H1 (cell line): Measurements from ENCODE around the gene H2AZ2. TPM values are rescaled to one million over a fixed set of nuclear protein-coding genes. Genes with fewer than 3 reads are reported as not detected.

Source experiments
- CTCF ChIA-PET: fragments of 300-600 bp; sonication (Branson Sonifier 250); formaldehyde crosslinking; loops from one replicate; lab custom pipeline; 2021; ENCODE audit not compliant: partially characterized antibody; lab: Charles Lee
- POLR2A ChIA-PET: fragments of 300-600 bp; sonication (Branson Sonifier 250); formaldehyde crosslinking; loops from one replicate; lab custom pipeline; 2021; ENCODE audit warnings: inconsistent platforms; ENCODE audit not compliant: partially characterized antibody; lab: Charles Lee
- DNase-seq, 2 experiments: peaks; one replicate each; pipeline versions ENCODE4 v3.0.0 to v3.0.0-alpha.2; 2010 to 2022; ENCODE audit warnings: low spot score in 2 of 2, low read depth in 1 of 2, mixed read lengths in 1 of 2
- FAIRE-seq: peaks from 2 replicates; lab custom pipeline; 2011; peaks lifted over from hg19 to GRCh38; lab: Jason Lieb, UNC
- H2AFZ ChIP-seq: 2 replicates; pipeline ENCODE4 v1.8.1; 2012; ENCODE audit warnings: low read length, inconsistent platforms
- H2AK5ac ChIP-seq: 2 replicates; pipeline ENCODE4 v1.6.1; 2013; ENCODE audit warnings: low read depth, low read length
- H2BK120ac ChIP-seq: replicated peaks from 2 replicates; pipeline ENCODE3; 2013; ENCODE audit warnings: low read depth, low read length, inconsistent platforms
- H2BK12ac ChIP-seq: 2 replicates; pipeline ENCODE4 v1.6.1; 2013; ENCODE audit warnings: low read depth, low read length
- H2BK15ac ChIP-seq: 2 replicates; pipeline ENCODE4 v1.6.1; 2013; ENCODE audit warnings: low read length
- H2BK20ac ChIP-seq: 2 replicates; pipeline ENCODE4 v1.6.1; 2013; ENCODE audit warnings: low read length
- H2BK5ac ChIP-seq: 2 replicates; pipeline ENCODE4 v1.6.1; 2013; ENCODE audit warnings: low read depth, low read length
- H3K14ac ChIP-seq: 2 replicates; pipeline ENCODE4 v1.6.1; 2013; ENCODE audit warnings: inconsistent platforms; ENCODE audit not compliant: insufficient read length
- H3K18ac ChIP-seq: 2 replicates; pipeline ENCODE4 v1.6.1; 2013; ENCODE audit warnings: low read length; ENCODE audit errors: extremely low read depth
- H3K23ac ChIP-seq: 2 replicates; pipeline ENCODE4 v1.6.1; 2013; ENCODE audit warnings: inconsistent platforms; ENCODE audit not compliant: insufficient read length
- H3K23me2 ChIP-seq: 2 replicates; pipeline ENCODE4 v1.6.1; 2013; ENCODE audit warnings: low read depth, low read length
- H3K27ac ChIP-seq: 2 replicates; pipeline ENCODE4 v1.6.1; 2011; ENCODE audit warnings: low read depth, low read length, inconsistent platforms
- H3K27me3 ChIP-seq, 4 experiments: replicated peaks in 1 of 4; 1 replicate in 1 of 4; 2 replicates in 3 of 4; pipeline versions ENCODE4 v1.6.1 to v1.8.1; 2011 to 2013; ENCODE audit warnings: low read length in 3 of 4, mild to moderate bottlenecking in 3 of 4, inconsistent platforms in 2 of 4, mixed read lengths in 2 of 4, moderate library complexity in 1 of 4; ENCODE audit not compliant: control insufficient read depth in 3 of 4, insufficient read depth in 3 of 4; ENCODE audit errors: extremely low read depth in 1 of 4
- H3K36me3 ChIP-seq, 4 experiments: 2 replicates each; pipeline versions ENCODE4 v1.6.1 to v1.8.1; 2011 to 2013; ENCODE audit warnings: mild to moderate bottlenecking in 4 of 4, low read length in 3 of 4, moderate library complexity in 2 of 4, control low read depth in 1 of 4, inconsistent platforms in 1 of 4; ENCODE audit not compliant: insufficient read depth in 4 of 4, control insufficient read depth in 2 of 4
- H3K4ac ChIP-seq: replicated peaks from 2 replicates; pipeline ENCODE3; 2013; ENCODE audit warnings: low read length, low read depth, mixed read lengths, inconsistent platforms; ENCODE audit not compliant: insufficient read length
- H3K4me1 ChIP-seq, 4 experiments: replicated peaks in 1 of 4; 1 replicate in 1 of 4; 2 replicates in 3 of 4; pipeline versions ENCODE4 v1.6.1 to v1.8.1; 2011 to 2013; ENCODE audit warnings: low read length in 3 of 4, inconsistent platforms in 2 of 4, mixed read lengths in 1 of 4; ENCODE audit not compliant: insufficient read depth in 4 of 4, control insufficient read depth in 3 of 4
- H3K4me2 ChIP-seq, 2 experiments: 2 replicates each; pipeline versions ENCODE4 v1.6.1 to v1.8.1; 2011 to 2013; ENCODE audit warnings: low read depth in 2 of 2, low read length in 2 of 2, control low read depth in 1 of 2, inconsistent platforms in 1 of 2, mild to moderate bottlenecking in 1 of 2; ENCODE audit not compliant: insufficient read depth in 1 of 2
- H3K4me3 ChIP-seq, 4 experiments: fragments of 200-600, 300-600 bp in 1 of 4; sonication (generic), shearing (Covaris generic), sonication (Bioruptor Twin) in 1 of 4; 2 replicates each; pipeline versions ENCODE4 v1.5.1 to v1.8.1; 2011 to 2016; ENCODE audit warnings: low read length in 4 of 4, low read depth in 3 of 4, control low read depth in 2 of 4, inconsistent platforms in 2 of 4, mild to moderate bottlenecking in 2 of 4, mixed read lengths in 1 of 4, moderate library complexity in 1 of 4; ENCODE audit not compliant: insufficient read depth in 2 of 4; ENCODE audit errors: extremely low read depth in 1 of 4
- H3K56ac ChIP-seq: replicated peaks from 2 replicates; pipeline ENCODE3; 2013; ENCODE audit warnings: low read depth, mild to moderate bottlenecking, mixed read lengths, low read length, inconsistent platforms; ENCODE audit not compliant: insufficient read length
- H3K79me1 ChIP-seq: 2 replicates; pipeline ENCODE4 v1.6.1; 2013; ENCODE audit warnings: low read depth, low read length, control low read depth
- H3K79me2 ChIP-seq, 2 experiments: 2 replicates each; pipeline versions ENCODE4 v1.6.1 to v1.8.1; 2012 to 2013; ENCODE audit warnings: low read length in 2 of 2, mild to moderate bottlenecking in 2 of 2, inconsistent platforms in 1 of 2; ENCODE audit not compliant: insufficient read depth in 2 of 2, control insufficient read depth in 1 of 2
- H3K9ac ChIP-seq, 4 experiments: replicated peaks in 1 of 4; 1 replicate in 1 of 4; 2 replicates in 3 of 4; pipeline versions ENCODE4 v1.6.1 to v1.8.1; 2011 to 2013; ENCODE audit warnings: low read depth in 3 of 4, low read length in 3 of 4, control low read depth in 2 of 4, mild to moderate bottlenecking in 2 of 4, moderate library complexity in 2 of 4, inconsistent platforms in 1 of 4; ENCODE audit errors: extremely low read depth in 1 of 4
- H3K9me3 ChIP-seq, 2 experiments: 2 replicates each; pipeline versions ENCODE4 v1.6.1 to v1.8.1; 2012 to 2013; ENCODE audit warnings: mild to moderate bottlenecking in 2 of 2, moderate library complexity in 2 of 2, control low read depth in 1 of 2, inconsistent platforms in 1 of 2, low read depth in 1 of 2, low read length in 1 of 2, mixed read lengths in 1 of 2; ENCODE audit not compliant: insufficient read depth in 2 of 2
- H4K20me1 ChIP-seq, 2 experiments: replicated peaks in 1 of 2; 2 replicates each; pipeline versions ENCODE3 to v1.8.1; 2011 to 2013; ENCODE audit warnings: inconsistent platforms in 2 of 2, low read length in 2 of 2, mild to moderate bottlenecking in 1 of 2; ENCODE audit not compliant: insufficient read depth in 2 of 2, control insufficient read depth in 1 of 2
- H4K5ac ChIP-seq: 2 replicates; pipeline ENCODE4 v1.6.1; 2013; ENCODE audit warnings: low read length, low read depth, mixed read lengths, inconsistent platforms; ENCODE audit not compliant: insufficient read length
- H4K8ac ChIP-seq: 2 replicates; pipeline ENCODE4 v1.8.0; 2013; ENCODE audit warnings: mild to moderate bottlenecking, moderate library complexity, low read length, inconsistent platforms; ENCODE audit not compliant: insufficient read depth; ENCODE audit errors: extremely low read depth
- H4K91ac ChIP-seq: replicated peaks from 2 replicates; pipeline ENCODE3; 2013; ENCODE audit warnings: low read length, mixed read lengths, inconsistent platforms; ENCODE audit not compliant: insufficient read length
- ASH2L ChIP-seq: fragments of 200-600, 300-600 bp; sonication (generic); IDR thresholded peaks from one replicate; pipeline ENCODE4 v1.7.1; 2017; ENCODE audit warnings: low read length
- CREB1 ChIP-seq: IDR thresholded peaks from 2 replicates; pipeline ENCODE4 v1.6.1; 2012; ENCODE audit warnings: inconsistent platforms
- CTCF ChIP-seq, 3 experiments: IDR thresholded peaks; 1 replicate in 2 of 3; 2 replicates in 1 of 3; pipeline versions ENCODE4 v1.5.1 to v1.6.1; 2011; ENCODE audit warnings: low read length in 3 of 3, mild to moderate bottlenecking in 3 of 3, inconsistent platforms in 2 of 3, low read depth in 1 of 3, moderate library complexity in 1 of 3; ENCODE audit not compliant: insufficient read depth in 1 of 3; ENCODE audit errors: control extremely low read depth in 1 of 3
- HDAC2 ChIP-seq, 2 experiments: fragments of 300-600 bp in 1 of 2; sonication (generic) in 1 of 2; IDR thresholded peaks; 2 replicates each; pipeline ENCODE4 v1.6.1; 2011 to 2012; ENCODE audit warnings: low read depth in 2 of 2, low read length in 2 of 2, mild to moderate bottlenecking in 2 of 2, moderate library complexity in 2 of 2, borderline replicate concordance in 1 of 2, inconsistent platforms in 1 of 2
- MAX ChIP-seq: IDR thresholded peaks from 2 replicates; pipeline ENCODE4 v1.6.1; 2012; ENCODE audit warnings: inconsistent platforms
- NANOG ChIP-seq: IDR thresholded peaks from 2 replicates; pipeline ENCODE4 v1.6.1; 2011; ENCODE audit warnings: low read length, low read depth, mild to moderate bottlenecking, inconsistent platforms; ENCODE audit not compliant: insufficient read depth, poor library complexity, severe bottlenecking
- RAD21 ChIP-seq, 2 experiments: IDR thresholded peaks in 1 of 2; conservative IDR thresholded peaks in 1 of 2; 2 replicates each; pipeline ENCODE4 v1.6.1; 2011; ENCODE audit warnings: low read depth in 2 of 2, low read length in 2 of 2, improper control_type of control experiment in 1 of 2, inconsistent platforms in 1 of 2, mild to moderate bottlenecking in 1 of 2, moderate library complexity in 1 of 2
- SP1 ChIP-seq: IDR thresholded peaks from 2 replicates; pipeline ENCODE4 v1.6.1; 2011; ENCODE audit warnings: low read depth, low read length
- TAF1 ChIP-seq: IDR thresholded peaks from 2 replicates; pipeline ENCODE4 v1.6.1; 2011; ENCODE audit warnings: mild to moderate bottlenecking, low read depth, low read length
- WGBS, 2 experiments: shearing (Covaris generic) in 1 of 2; methylation state at CpG; one replicate each; pipeline versions ENCODE4 v1.1.6 to v1.1.7; 2013 to 2015; ENCODE audit warnings: low lambda C conversion rate in 2 of 2, mixed read lengths in 2 of 2, inconsistent platforms in 1 of 2, low coverage in 1 of 2, missing lambda C conversion rate in 1 of 2; ENCODE audit not compliant: insufficient replicate concordance in 2 of 2, insufficient coverage in 1 of 2, insufficient read length in 1 of 2; ENCODE audit errors: extremely low coverage in 1 of 2, missing lambda C conversion rate in 1 of 2; 5-methylcytosine and 5-hydroxymethylcytosine counted together
- polyA plus RNA-seq, 7 experiments: library from polyadenylated mRNA; depleted of rRNA in 3 of 7; stranded (reverse) in 5 of 7; unstranded in 2 of 7; fragments of >200 nt in 5 of 7; fragments of 200-250 nt in 2 of 7; gene quantifications; 1 replicate in 5 of 7; 2 replicates in 1 of 7; 4 replicates in 1 of 7; pipeline versions ENCODE4 v1.2.1 to v1.2.3, GENCODE V29; 2011 to 2013; ENCODE audit warnings: missing spikeins in 2 of 7, mixed read lengths in 2 of 7
- total RNA-seq: library from RNA; stranded (reverse); fragmentation: NEBNext Ultra II Directional; extraction: Animal tissue kit (Norgen Biotek cat#: 25700); gene quantifications from 2 replicates; pipeline ENCODE4 v1.2.1, GENCODE V29; 2021

Gene H2AZ2
- total and polyA plus RNA-seq, 2 of the 8 experiments (the other 6 are each of a cell fraction or from before 2014, with no cell fraction given), result 168 to 187 TPM

GRCh38 chr7:44847509-44847919, 373 bp downstream of the H2AZ2 start:
- no peaks in the 10 kb centered on the region for H3K9me3 ChIP-seq
- peak overlapping the region; percentile 86 for H3K27ac ChIP-seq
- H3K4me3 ChIP-seq, result peak overlapping the region; percentile 64 to 93 (median 85)
- H3K27me3 ChIP-seq, result no peaks in the 10 kb centered on the region
- H3K23me2 ChIP-seq, result no peaks in the 10 kb centered on the region; the same call in 1 of the 2 replicates
- POLR2A ChIA-PET, result interaction anchor here (0.6 to 7.8 kb wide), 35 partner anchors 10 to 274 kb away, joined by 3 to 53 read pairs (median 6); partner anchors contain the start of genes DDX56, OGDH, PPIA and PURB
- peaks cover 1 to 6% of the 10 kb centered on the region in 2 experiments for H4K20me1 ChIP-seq
- WGBS, 2 experiments, result 0% methylated on average over 35 of the region's 36 CpGs; no CpG with 5 or more reads in 1 of the 2 experiments
- no peaks in the 10 kb centered on the region for H3K79me1 ChIP-seq
- no peak overlapping the region for H4K91ac ChIP-seq
- CTCF ChIA-PET, result interaction anchor here (0.5 to 2.7 kb wide), 9 partner anchors 10 to 125 kb away, joined by 3 to 12 read pairs (median 3); no protein-coding TSS in a partner anchor
- H2AFZ ChIP-seq, result no peak overlapping the region
- peak overlapping the region; percentile 4 to 74 for H3K4me2 ChIP-seq
- peak overlapping the region; percentile 67 to 98 (median 90) for H3K9ac ChIP-seq
- peak overlapping the region; percentile 42 for H3K56ac ChIP-seq
- peak overlapping the region; percentile 59 for H4K5ac ChIP-seq
- H3K79me2 ChIP-seq, result peaks cover 20 to 50% of the 10 kb centered on the region in 2 experiments
- H2BK12ac ChIP-seq, result no peak overlapping the region
- no peak overlapping the region; the same call in 1 of the 2 replicates for H3K18ac ChIP-seq
- DNase-seq (peak in 1 of 2 experiments; percentile 33), FAIRE-seq (no peak)
- H2BK20ac ChIP-seq, result no peak overlapping the region
- peaks cover 0 to 2% (median 0%) of the 10 kb centered on the region in 4 experiments; a peak in 1 of 8 replicates for H3K36me3 ChIP-seq
- H4K8ac ChIP-seq, result peak overlapping the region; percentile 98; the same call in 1 of the 2 replicates
- H2BK5ac ChIP-seq, result peak overlapping the region; percentile 72
- no peak overlapping the region for H2BK15ac ChIP-seq
- H3K4me1 ChIP-seq, result peaks cover 0 to 3% (median 0%) of the 10 kb centered on the region in 4 experiments; a peak in 2 of 7 replicates
- no peak overlapping the region for H2AK5ac ChIP-seq
- no peak overlapping the region for H3K23ac ChIP-seq
- no peak overlapping the region for H3K4ac ChIP-seq
- H2BK120ac ChIP-seq, result no peak overlapping the region
- H3K14ac ChIP-seq, result no peak overlapping the region
- TF ChIP-seq ASH2L (peak; percentile 81), SP1 (no peak), NANOG (no peak), TAF1 (peak; percentile 81), MAX (no peak), CTCF (IDR thresholded peaks at IDR 0.05; ENCODE audit: control extremely low read depth in 1 of 3, insufficient read depth in 1 of 3, low read depth in 1 of 3, low read length in 3 of 3) (peak; percentile 68 to 75 (median 70)), HDAC2 (IDR thresholded peaks at IDR 0.05; ENCODE audit: borderline replicate concordance in 1 of 2, low read depth in 2 of 2, low read length in 2 of 2) (0 out of 4 replicates have a peak, but pooled peaks of 1 of the 2 experiments have one; percentile 43), RAD21 (IDR thresholded peaks at IDR 0.05 in 1 of 2, conservative IDR thresholded peaks at IDR 0.05 in 1 of 2; ENCODE audit: low read depth in 2 of 2, low read length in 2 of 2) (peak; percentile 64 to 69), CREB1 (peak; percentile 46; the same call in 1 of the 2 replicates)
